SK-N-SH (cell line): ENCODE measurements around the gene SAP30L. TPM values are rescaled to one million over a fixed set of nuclear protein-coding genes. Genes with fewer than 3 reads are reported as not detected.

Experiments
- CTCF ChIA-PET: fragments of 300-600, 350-600 bp; formaldehyde crosslinking; extraction: SDS; loops from one replicate; lab custom pipeline; 2021; lab: Yijun Ruan, JAX
- POLR2A ChIA-PET: fragments of 350-600 bp; sonication (Branson Sonifier 250); formaldehyde crosslinking; extraction: SDS; loops from one replicate; lab custom pipeline; 2020; ENCODE audit warnings: antibody characterized with exemption, inconsistent platforms; lab: Yijun Ruan, JAX
- DNase-seq: peaks from one replicate; pipeline ENCODE4 v3.0.0; 2012
- H2AFZ ChIP-seq: fragments of 200-600 bp; sonication (generic); 2 replicates; pipeline ENCODE4 v1.8.1; 2016; ENCODE audit warnings: antibody characterized with exemption, mild to moderate bottlenecking, low read depth
- H3F3A ChIP-seq: fragments of 200-600 bp; sonication (generic); replicated peaks from 2 replicates; pipeline ENCODE3; 2016; ENCODE audit warnings: antibody characterized with exemption, mild to moderate bottlenecking; ENCODE audit not compliant: insufficient read depth
- H3K27ac ChIP-seq, 2 experiments: fragments of 200-500 bp in 1 of 2; fragments of 200-600 bp in 1 of 2; sonication (Bioruptor generic) in 1 of 2; sonication (generic), shearing (Covaris generic) in 1 of 2; 2 replicates each; pipeline versions ENCODE4 v1.5.1 to v1.6.1; 2014 to 2016; ENCODE audit warnings: low read depth in 2 of 2, inconsistent platforms in 1 of 2, low read length in 1 of 2, mild to moderate bottlenecking in 1 of 2, mixed read lengths in 1 of 2
- H3K27me3 ChIP-seq: fragments of 200-600 bp; sonication (generic), shearing (Covaris generic); 2 replicates; pipeline ENCODE4 v1.6.1; 2016; ENCODE audit warnings: mixed run types; ENCODE audit not compliant: insufficient read depth
- H3K36me3 ChIP-seq, 2 experiments: fragments of 200-500 bp in 1 of 2; fragments of 200-600 bp in 1 of 2; sonication (Bioruptor generic) in 1 of 2; sonication (generic) in 1 of 2; replicated peaks in 1 of 2; 2 replicates each; pipeline versions ENCODE3 to v1.5.1; 2014 to 2016; ENCODE audit warnings: low read length in 1 of 2, mild to moderate bottlenecking in 1 of 2; ENCODE audit not compliant: insufficient read depth in 2 of 2, control insufficient read depth in 1 of 2
- H3K4me1 ChIP-seq, 2 experiments: fragments of 200-500 bp in 1 of 2; fragments of 200-600 bp in 1 of 2; sonication (Bioruptor generic) in 1 of 2; sonication (generic), shearing (Covaris generic) in 1 of 2; 2 replicates each; pipeline versions ENCODE4 v1.5.1 to v1.6.1; 2014 to 2016; ENCODE audit warnings: low read depth in 1 of 2, low read length in 1 of 2, mixed run types in 1 of 2; ENCODE audit not compliant: insufficient read depth in 2 of 2, control insufficient read depth in 1 of 2
- H3K4me2 ChIP-seq: fragments of 200-600 bp; sonication (generic), shearing (Covaris generic); 2 replicates; pipeline ENCODE4 v1.6.1; 2017; ENCODE audit warnings: mixed run types
- H3K4me3 ChIP-seq, 2 experiments: fragments of 200-500 bp in 1 of 2; fragments of 200-600 bp in 1 of 2; sonication (Bioruptor generic) in 1 of 2; sonication (generic), shearing (Covaris generic) in 1 of 2; 2 replicates each; pipeline versions ENCODE4 v1.5.1 to v1.8.1; 2014 to 2016; ENCODE audit warnings: low read depth in 2 of 2, inconsistent platforms in 1 of 2, low read length in 1 of 2, mild to moderate bottlenecking in 1 of 2, mixed read lengths in 1 of 2, moderate library complexity in 1 of 2
- H3K79me2 ChIP-seq: fragments of 200-600 bp; sonication (generic); 2 replicates; pipeline ENCODE4 v1.8.1; 2017; ENCODE audit warnings: mild to moderate bottlenecking; ENCODE audit not compliant: insufficient read depth
- H3K9ac ChIP-seq: fragments of 200-600 bp; sonication (generic); 2 replicates; pipeline ENCODE4 v1.6.1; 2017; ENCODE audit warnings: mixed run types
- H3K9me2 ChIP-seq: fragments of 200-600 bp; sonication (generic); 2 replicates; pipeline ENCODE4 v1.6.1; 2017; ENCODE audit warnings: mixed run types
- H3K9me3 ChIP-seq: fragments of 200-600 bp; sonication (generic); 2 replicates; pipeline ENCODE4 v1.6.1; 2017; ENCODE audit warnings: mixed run types, mild to moderate bottlenecking, moderate library complexity
- H4K20me1 ChIP-seq: fragments of 200-600 bp; sonication (generic); 2 replicates; pipeline ENCODE4 v1.6.1; 2017; ENCODE audit warnings: mild to moderate bottlenecking, mixed run types; ENCODE audit not compliant: insufficient read depth
- CTCF ChIP-seq: fragments of 200-600 bp; sonication (generic); IDR thresholded peaks from 2 replicates; pipeline ENCODE4 v1.6.1; 2017; ENCODE audit warnings: antibody characterized with exemption, mild to moderate bottlenecking, moderate library complexity
- EZH2phosphoT487 ChIP-seq: fragments of 200-600 bp; sonication (generic); IDR thresholded peaks from 2 replicates; pipeline ENCODE4 v1.6.1; 2017; ENCODE audit warnings: low read depth, mixed run types, mild to moderate bottlenecking, antibody characterized with exemption, moderate library complexity, borderline replicate concordance
- FOXJ3 ChIP-seq: sonication (generic); formaldehyde crosslinking; IDR thresholded peaks from 2 replicates; pipeline ENCODE4 v1.5.1; 2020; ENCODE audit warnings: mild to moderate bottlenecking, missing genetic modification reagents
- IRF3 ChIP-seq: fragments of 150-350 bp; IDR thresholded peaks from 2 replicates; pipeline ENCODE4 v1.6.1; 2016; ENCODE audit warnings: mild to moderate bottlenecking, low read depth, low read length
- JUND ChIP-seq: IDR thresholded peaks from 2 replicates; pipeline ENCODE4 v1.4.0; 2012
- MAX ChIP-seq: IDR thresholded peaks from 2 replicates; pipeline ENCODE4 v1.4.0; 2012; ENCODE audit warnings: low read depth
- NFIC ChIP-seq: IDR thresholded peaks from 2 replicates; pipeline ENCODE4 v1.4.0; 2012; ENCODE audit warnings: borderline replicate concordance
- NRF1 ChIP-seq: IDR thresholded peaks from 2 replicates; pipeline ENCODE4 v1.6.1; 2012; ENCODE audit warnings: low read depth, mild to moderate bottlenecking, low read length
- PBX3 ChIP-seq: IDR thresholded peaks from 2 replicates; pipeline ENCODE4; 2012
- POLR2AphosphoS5 ChIP-seq: IDR thresholded peaks from 2 replicates; pipeline ENCODE4 v1.6.1; 2012; ENCODE audit warnings: low read depth, low read length
- RAD21 ChIP-seq: IDR thresholded peaks from 2 replicates; pipeline ENCODE4 v1.6.1; 2012; ENCODE audit warnings: mild to moderate bottlenecking, low read length
- RXRA ChIP-seq: IDR thresholded peaks from 2 replicates; pipeline ENCODE4 v1.4.0; 2012; ENCODE audit warnings: low read depth, mild to moderate bottlenecking, borderline replicate concordance
- TAF1 ChIP-seq: IDR thresholded peaks from 2 replicates; pipeline ENCODE4 v1.6.1; 2012; ENCODE audit warnings: low read depth, mild to moderate bottlenecking, low read length, moderate library complexity, borderline replicate concordance
- TCF12 ChIP-seq: IDR thresholded peaks from 2 replicates; pipeline ENCODE4 v1.4.0; 2012
- TEAD4 ChIP-seq: IDR thresholded peaks from 2 replicates; pipeline ENCODE4 v1.4.0; 2012; ENCODE audit warnings: mild to moderate bottlenecking, borderline replicate concordance; ENCODE audit not compliant: insufficient read depth
- USF1 ChIP-seq: IDR thresholded peaks from 2 replicates; pipeline ENCODE4 v1.4.0; 2012; ENCODE audit warnings: low read depth, borderline replicate concordance
- YY1 ChIP-seq: IDR thresholded peaks from 2 replicates; pipeline ENCODE4 v1.4.0; 2012; ENCODE audit warnings: low read depth, mild to moderate bottlenecking
- WGBS: methylation state at CpG from one replicate; pipeline ENCODE4 v1.1.6; 2017; ENCODE audit warnings: low lambda C conversion rate; 5-methylcytosine and 5-hydroxymethylcytosine counted together
- polyA plus RNA-seq, 3 experiments: library from polyadenylated mRNA; depleted of rRNA; stranded (reverse); fragments of >200 nt; gene quantifications; 2 replicates each; pipeline ENCODE4 v1.2.3, GENCODE V29; 2012

SAP30L gene
- polyA plus RNA-seq, 1 of the 3 experiments (the other 2 are of a cell fraction), result 26.6 TPM

DNA sequence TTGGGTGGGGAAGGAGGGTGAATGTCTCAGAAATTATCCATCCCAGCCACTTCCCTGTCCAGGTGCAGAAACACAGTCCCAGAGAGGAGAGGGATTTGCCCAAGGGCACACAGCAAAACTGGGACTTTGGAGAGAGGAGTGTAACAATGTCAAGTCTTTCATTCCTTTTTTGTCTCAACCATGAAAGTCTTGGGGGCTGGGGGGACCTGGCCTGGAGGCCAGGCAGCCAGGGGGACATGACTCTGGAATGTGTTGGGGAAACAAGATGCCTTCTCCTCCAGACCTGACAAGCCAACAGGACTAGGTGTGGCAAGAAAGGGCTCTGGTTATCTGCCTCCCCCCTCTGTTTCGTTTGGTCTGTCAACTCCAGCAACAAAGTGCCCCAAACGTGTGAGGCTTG is 46.1 kb downstream of the SAP30L start:
- no peaks in the 10 kb centered on the region for H4K20me1 ChIP-seq
- ChIA-PET POLR2A (no interaction called here), CTCF (no interaction called here)
- no peak overlapping the region for H3K9ac ChIP-seq
- no peaks in the 10 kb centered on the region for H3F3A ChIP-seq
- H3K27ac ChIP-seq, result no peak overlapping the region
- peaks cover 0 to 10% of the 10 kb centered on the region in 2 experiments; a peak in 2 of 4 replicates for H3K4me1 ChIP-seq
- no peaks in the 10 kb centered on the region for H3K79me2 ChIP-seq
- no peaks in the 10 kb centered on the region for H3K9me3 ChIP-seq
- TF ChIP-seq FOXJ3 (CRISPR knock-in tag), result no peak
- TF ChIP-seq USF1, result no peak
- no peak for TF ChIP-seq RAD21
- no peak for TF ChIP-seq CTCF
- TF ChIP-seq TAF1, result no peak
- TF ChIP-seq TEAD4, result no peak
- TF ChIP-seq POLR2AphosphoS5, result no peak
- TF ChIP-seq YY1, result no peak
- no peak for TF ChIP-seq TCF12
- no peak for TF ChIP-seq MAX
- no peak for TF ChIP-seq RXRA
- TF ChIP-seq EZH2phosphoT487, result no peak
- no peak for TF ChIP-seq PBX3
- TF ChIP-seq JUND, result no peak
- TF ChIP-seq NFIC, result no peak
- TF ChIP-seq NRF1, result no peak
- TF ChIP-seq IRF3, result no peak
- DNase-seq, result no peak
- no peak overlapping the region for H2AFZ ChIP-seq
- H3K36me3 ChIP-seq, result no peaks in the 10 kb centered on the region
- H3K4me3 ChIP-seq, result no peak overlapping the region
- peaks cover 7% of the 10 kb centered on the region; the same call in 1 of the 2 replicates for H3K27me3 ChIP-seq
- WGBS, result 23% methylated on average over 2 of the region's 2 CpGs
- no peak overlapping the region for H3K4me2 ChIP-seq
- no peaks in the 10 kb centered on the region for H3K9me2 ChIP-seq
